ENCODE results near the gene LPIN1. TPM values are rescaled to one million over a fixed set of nuclear protein-coding genes. Genes with fewer than 3 reads are reported as not detected.

Gene LPIN1
- total RNA-seq, 4 donors from 2014 or later = 47.6 to 293 (median 140) TPM

DNA sequence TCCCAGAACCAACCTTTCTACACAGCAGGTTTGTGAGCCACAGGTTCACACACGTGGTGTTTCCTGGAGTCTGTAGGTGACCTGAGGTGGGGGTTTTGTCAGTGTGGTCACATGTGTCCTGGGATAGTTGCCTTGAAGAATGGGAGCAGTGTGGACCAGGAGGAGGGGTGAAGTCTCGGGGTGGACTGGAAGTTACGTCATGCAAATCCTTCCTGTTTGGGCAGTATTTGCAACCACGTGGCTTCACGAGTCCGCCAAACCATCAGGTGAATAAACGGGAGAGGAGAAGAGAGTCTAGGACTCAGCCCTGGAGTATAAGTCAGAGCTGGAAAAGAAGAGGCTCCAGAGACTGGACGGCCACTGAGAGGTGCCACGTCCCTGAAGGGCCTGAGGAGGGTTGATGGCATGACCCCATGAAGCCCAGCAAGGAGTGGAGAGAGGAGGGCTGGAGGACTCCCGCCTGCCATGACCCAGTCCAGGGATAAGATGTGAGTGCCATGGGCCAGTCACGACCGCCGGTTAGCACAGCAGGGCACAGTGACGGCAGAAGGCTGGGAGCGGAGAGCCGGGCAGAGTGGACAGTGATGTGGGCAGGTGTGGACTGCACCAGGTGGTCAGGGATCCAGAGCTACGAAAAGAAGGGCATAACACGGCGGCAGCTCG is 16.5 kb downstream of the LPIN1 start:
- TF ChIP-seq, protein P1, sequence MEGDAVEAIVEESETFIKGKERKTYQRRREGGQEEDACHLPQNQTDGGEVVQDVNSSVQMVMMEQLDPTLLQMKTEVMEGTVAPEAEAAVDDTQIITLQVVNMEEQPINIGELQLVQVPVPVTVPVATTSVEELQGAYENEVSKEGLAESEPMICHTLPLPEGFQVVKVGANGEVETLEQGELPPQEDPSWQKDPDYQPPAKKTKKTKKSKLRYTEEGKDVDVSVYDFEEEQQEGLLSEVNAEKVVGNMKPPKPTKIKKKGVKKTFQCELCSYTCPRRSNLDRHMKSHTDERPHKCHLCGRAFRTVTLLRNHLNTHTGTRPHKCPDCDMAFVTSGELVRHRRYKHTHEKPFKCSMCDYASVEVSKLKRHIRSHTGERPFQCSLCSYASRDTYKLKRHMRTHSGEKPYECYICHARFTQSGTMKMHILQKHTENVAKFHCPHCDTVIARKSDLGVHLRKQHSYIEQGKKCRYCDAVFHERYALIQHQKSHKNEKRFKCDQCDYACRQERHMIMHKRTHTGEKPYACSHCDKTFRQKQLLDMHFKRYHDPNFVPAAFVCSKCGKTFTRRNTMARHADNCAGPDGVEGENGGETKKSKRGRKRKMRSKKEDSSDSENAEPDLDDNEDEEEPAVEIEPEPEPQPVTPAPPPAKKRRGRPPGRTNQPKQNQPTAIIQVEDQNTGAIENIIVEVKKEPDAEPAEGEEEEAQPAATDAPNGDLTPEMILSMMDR (IDR thresholded peaks at IDR 0.05; ENCODE audit: low read depth) = no peak

DNA sequence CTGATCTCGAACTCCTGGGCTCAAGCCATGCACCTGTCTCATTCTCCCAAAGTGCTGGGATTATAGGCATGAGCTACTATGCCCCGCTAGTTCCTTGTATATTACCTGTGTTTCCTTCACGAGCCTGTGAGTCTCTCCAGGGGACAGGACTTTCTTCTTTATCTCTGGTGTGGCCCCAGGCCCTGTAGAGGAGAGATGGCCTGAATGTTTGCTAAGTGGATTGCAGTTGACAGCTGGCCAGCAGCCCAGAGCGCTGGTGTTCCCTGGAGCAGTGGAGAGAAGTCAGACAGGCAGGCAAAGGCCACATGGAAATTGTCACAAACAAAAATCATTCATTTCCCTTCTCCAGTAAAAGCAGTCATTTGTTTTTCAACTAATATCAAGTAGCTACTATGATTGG is 17.9 kb downstream of the LPIN1 start:
- TF ChIP-seq, protein P1 (IDR thresholded peaks at IDR 0.05; ENCODE audit: low read depth) = no peak

GRCh38 chr2:11764920-11765319 is 18.5 kb downstream of the LPIN1 start:
- TF ChIP-seq, protein P1 (IDR thresholded peaks at IDR 0.05; ENCODE audit: low read depth) = no peak

- TF ChIP-seq, protein P1 (IDR thresholded peaks at IDR 0.05; ENCODE audit: low read depth) = no peak
Measured at GRCh38 chr2:11765501-11765900, 19.1 kb downstream of the LPIN1 start.

GRCh38 chr2:11766016-11766415 is 19.6 kb downstream of the LPIN1 start:
- TF ChIP-seq, protein P1 (IDR thresholded peaks at IDR 0.05; ENCODE audit: low read depth) = no peak

- TF ChIP-seq, protein P1 (IDR thresholded peaks at IDR 0.05; ENCODE audit: low read depth) = no peak
Measured at GRCh38 chr2:11767779-11768178, 21.3 kb downstream of the LPIN1 start.

GRCh38 chr2:11768946-11769345 is 22.5 kb downstream of the LPIN1 start:
- TF ChIP-seq, protein P1 (IDR thresholded peaks at IDR 0.05; ENCODE audit: low read depth) = no peak
